Tongue (tissue), 2 donors: Measurements from ENCODE around the gene PAX2. TPM values are rescaled to one million over a fixed set of nuclear protein-coding genes. Genes with fewer than 3 reads are reported as not detected.

ENCODE experiments used
- DNase-seq: peaks from one replicate; pipeline ENCODE4 v3.0.0-alpha.2; 2015
- total RNA-seq: library from RNA; depleted of rRNA; stranded (reverse); fragments of >200 nt; gene quantifications from one replicate; pipeline ENCODE4 v1.2.3, GENCODE V29; 2014

PAX2 gene
- total RNA-seq, 1 donor from 2014 or later, result not detected

- no peak for DNase-seq
These were observed 72.0 kb downstream of the PAX2 start for GRCh38 chr10:100817268-100817839.

- no peak for DNase-seq
These were observed 74.0 kb downstream of the PAX2 start for GRCh38 chr10:100819424-100819823.

GRCh38 chr10:100823194-100823593, 77.8 kb downstream of the PAX2 start:
- no peak for DNase-seq

- no peak for DNase-seq
These were observed 79.5 kb downstream of the PAX2 start for GRCh38 chr10:100824886-100825285.

GRCh38 chr10:100825325-100825875, 80.0 kb downstream of the PAX2 start:
- no peak for DNase-seq

GRCh38 chr10:100826031-100826651, 80.8 kb downstream of the PAX2 start:
- no peak for DNase-seq

GRCh38 chr10:100826661-100826982, 81.2 kb downstream of the PAX2 start:
- no peak for DNase-seq

- DNase-seq, result peak; percentile 35
These were observed 81.8 kb downstream of the PAX2 start for GRCh38 chr10:100826983-100827818.

GRCh38 chr10:100827819-100828737, 82.7 kb downstream of the PAX2 start:
- DNase-seq, result peak; percentile 39

GRCh38 chr10:100828738-100829096, 83.3 kb downstream of the PAX2 start:
- DNase-seq, result no peak

- peak; percentile 17 for DNase-seq
These were observed 83.9 kb downstream of the PAX2 start for GRCh38 chr10:100829097-100829870.

GRCh38 chr10:100829933-100830727, 84.7 kb downstream of the PAX2 start:
- no peak for DNase-seq

- no peak for DNase-seq
These were observed 85.3 kb downstream of the PAX2 start for GRCh38 chr10:100830728-100831111.

GRCh38 chr10:100831742-100832141, 86.4 kb downstream of the PAX2 start:
- no peak for DNase-seq

- no peak for DNase-seq
These were observed 90.4 kb downstream of the PAX2 start for GRCh38 chr10:100835810-100836209.

GRCh38 chr10:100836891-100837290, 91.5 kb downstream of the PAX2 start:
- no peak for DNase-seq

- DNase-seq, result no peak
These were observed 91.9 kb downstream of the PAX2 start for GRCh38 chr10:100837300-100837699.

GRCh38 chr10:100838986-100839385, 93.6 kb downstream of the PAX2 start:
- no peak for DNase-seq

- no peak for DNase-seq
These were observed 96.1 kb downstream of the PAX2 start for GRCh38 chr10:100841528-100841927.

- no peak for DNase-seq
These were observed 102.1 kb downstream of the PAX2 start for GRCh38 chr10:100847440-100847839.

- DNase-seq, result no peak
These were observed 103.4 kb downstream of the PAX2 start for GRCh38 chr10:100848770-100849169.
